DND-41 (cell line): ENCODE measurements around the gene ITM2B.

Source experiments
- ATAC-seq: fragments of 200-7000 bp; cut with Tn5 transposase; 3 replicates; pipeline ENCODE4 v1.9.1; 2021; ENCODE audit warnings: low read depth; ENCODE audit not compliant: insufficient read depth
- DNase-seq: peaks from one replicate; pipeline ENCODE4 v3.0.0-alpha.2; 2020
- H2AFZ ChIP-seq: 2 replicates; pipeline ENCODE4 v1.6.0; 2012; ENCODE audit warnings: low read depth, low read length
- H3K27ac ChIP-seq: 2 replicates; pipeline ENCODE4 v1.5.1; 2012; ENCODE audit warnings: low read length, inconsistent platforms
- H3K27me3 ChIP-seq: fragments of 200-600 bp; sonication (generic); 2 replicates; pipeline ENCODE4 v1.6.0; 2012; ENCODE audit warnings: low read length, mild to moderate bottlenecking, inconsistent platforms; ENCODE audit not compliant: insufficient read depth, poor library complexity
- H3K36me3 ChIP-seq: 2 replicates; pipeline ENCODE4 v1.5.1; 2012; ENCODE audit warnings: low read length, inconsistent platforms; ENCODE audit not compliant: insufficient read depth
- H3K4me1 ChIP-seq: 2 replicates; pipeline ENCODE4 v1.5.1; 2012; ENCODE audit warnings: mild to moderate bottlenecking, low read length; ENCODE audit not compliant: insufficient read depth
- H3K4me2 ChIP-seq: 2 replicates; pipeline ENCODE4 v1.6.0; 2012; ENCODE audit warnings: mild to moderate bottlenecking, moderate library complexity, low read length, inconsistent platforms; ENCODE audit not compliant: insufficient read depth
- H3K4me3 ChIP-seq, 2 experiments: fragments of 200-600 bp in 1 of 2; shearing (Covaris generic) in 1 of 2; 2 replicates each; pipeline ENCODE4 v1.5.1; 2012 to 2016; ENCODE audit warnings: inconsistent platforms in 2 of 2, low read length in 2 of 2, mild to moderate bottlenecking in 2 of 2, low read depth in 1 of 2, moderate library complexity in 1 of 2
- H3K79me2 ChIP-seq: 2 replicates; pipeline ENCODE4 v1.6.0; 2012; ENCODE audit warnings: low read length, inconsistent platforms; ENCODE audit not compliant: insufficient read depth
- H3K9ac ChIP-seq: 2 replicates; pipeline ENCODE4 v1.6.0; 2012; ENCODE audit warnings: low read depth, mild to moderate bottlenecking, inconsistent platforms, low read length, moderate library complexity
- H3K9me3 ChIP-seq: 2 replicates; pipeline ENCODE4 v1.5.1; 2012; ENCODE audit warnings: low read length, moderate library complexity, mild to moderate bottlenecking, inconsistent platforms; ENCODE audit not compliant: insufficient read depth, severe bottlenecking
- H4K20me1 ChIP-seq: 2 replicates; pipeline ENCODE4 v1.6.0; 2012; ENCODE audit warnings: low read length; ENCODE audit not compliant: insufficient read depth
- CTCF ChIP-seq: IDR thresholded peaks from 2 replicates; pipeline ENCODE4 v1.5.1; 2012; ENCODE audit warnings: borderline replicate concordance, low read length, moderate library complexity, mild to moderate bottlenecking; ENCODE audit not compliant: poor library complexity, severe bottlenecking; ENCODE audit errors: extremely low read depth
- EZH2 ChIP-seq: IDR thresholded peaks from 3 replicates; pipeline ENCODE4 v1.6.1; 2012; ENCODE audit warnings: borderline replicate concordance, low read depth, mild to moderate bottlenecking, moderate library complexity, low read length, inconsistent platforms; ENCODE audit not compliant: severe bottlenecking

ITM2B gene

DNA sequence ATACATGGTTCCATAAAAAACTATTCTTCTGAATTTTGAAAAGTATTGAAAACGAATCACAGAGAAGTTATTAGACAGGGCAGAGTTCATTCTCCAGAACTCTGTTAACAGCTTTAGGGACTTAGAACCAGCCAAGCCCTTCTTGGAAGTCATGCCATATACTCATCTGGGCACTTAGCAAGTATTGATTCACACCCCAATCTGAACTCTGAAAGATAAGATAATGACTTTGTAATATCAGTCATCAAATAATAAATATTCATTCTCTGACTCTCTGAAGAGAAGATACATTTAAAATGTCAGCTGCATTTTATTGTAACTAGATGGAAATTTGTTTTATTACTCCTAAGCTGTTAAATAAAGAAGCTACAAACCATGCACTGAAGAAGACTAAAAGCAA lies 43.8 kb upstream of the ITM2B start:
- no peak overlapping the region for H3K4me2 ChIP-seq
- no peaks in the 10 kb centered on the region for H3K79me2 ChIP-seq
- no peak overlapping the region for H3K27ac ChIP-seq
- H3K9ac ChIP-seq, result no peak overlapping the region
- H4K20me1 ChIP-seq, result no peaks in the 10 kb centered on the region
- ATAC-seq, result no peak
- TF ChIP-seq EZH2 (no peak), CTCF (no peak)
- DNase-seq, result no peak
- no peaks in the 10 kb centered on the region for H3K36me3 ChIP-seq
- H3K4me1 ChIP-seq, result peaks cover 32% of the 10 kb centered on the region
- H3K4me3 ChIP-seq, result no peak overlapping the region
- no peaks in the 10 kb centered on the region for H3K9me3 ChIP-seq
- no peak overlapping the region for H2AFZ ChIP-seq
- H3K27me3 ChIP-seq, result no peaks in the 10 kb centered on the region

GRCh38 chr13:48192411-48192935 lies 40.5 kb upstream of the ITM2B start:
- Histone ChIP-seq H3K4me3 (no peak overlapping the region), H3K9me3 (no peaks in the 10 kb centered on the region), H3K4me2 (no peak overlapping the region), H3K9ac (no peak overlapping the region), H3K79me2 (no peaks in the 10 kb centered on the region), H3K36me3 (no peaks in the 10 kb centered on the region), H3K27ac (no peak overlapping the region), H4K20me1 (no peaks in the 10 kb centered on the region), H2AFZ (0 out of 2 replicates have a peak overlapping the region, but pooled peaks have one; percentile 27), H3K27me3 (no peaks in the 10 kb centered on the region), H3K4me1 (peaks cover 4% of the 10 kb centered on the region)
- no peak for ATAC-seq
- TF ChIP-seq CTCF (no peak), EZH2 (no peak)
- DNase-seq, result no peak

GRCh38 chr13:48194379-48194754 lies 38.6 kb upstream of the ITM2B start:
- DNase-seq (no peak), ATAC-seq (no peak)
- no peak overlapping the region for H3K9ac ChIP-seq
- H4K20me1 ChIP-seq, result no peaks in the 10 kb centered on the region
- no peak overlapping the region for H2AFZ ChIP-seq
- no peaks in the 10 kb centered on the region for H3K9me3 ChIP-seq
- H3K36me3 ChIP-seq, result no peaks in the 10 kb centered on the region
- H3K79me2 ChIP-seq, result no peaks in the 10 kb centered on the region
- H3K4me2 ChIP-seq, result no peak overlapping the region
- no peaks in the 10 kb centered on the region for H3K27me3 ChIP-seq
- no peaks in the 10 kb centered on the region for H3K4me1 ChIP-seq
- no peak overlapping the region for H3K27ac ChIP-seq
- H3K4me3 ChIP-seq, result no peak overlapping the region
- TF ChIP-seq EZH2, result no peak
- TF ChIP-seq CTCF, result no peak

- Histone ChIP-seq H3K4me3 (no peak overlapping the region), H3K9me3 (no peaks in the 10 kb centered on the region), H4K20me1 (no peaks in the 10 kb centered on the region), H3K4me1 (no peaks in the 10 kb centered on the region), H3K9ac (no peak overlapping the region), H2AFZ (no peak overlapping the region), H3K27ac (no peak overlapping the region), H3K27me3 (no peaks in the 10 kb centered on the region), H3K79me2 (no peaks in the 10 kb centered on the region), H3K4me2 (no peak overlapping the region), H3K36me3 (no peaks in the 10 kb centered on the region)
- no peak for TF ChIP-seq EZH2
- no peak for TF ChIP-seq CTCF
- no peak for DNase-seq
- peak; percentile 44; the same call in 1 of the 3 replicates for ATAC-seq
These were observed 33.5 kb upstream of the ITM2B start for GRCh38 chr13:48199404-48199946.
